ENCODE measurements around the gene GRIN3B.

The GRIN3B gene

GRCh38 chr19:990119-990571 is 10.1 kb upstream of the GRIN3B start (continued):
- TF ChIP-seq ISL1 (CRISPR knock-in tag; IDR thresholded peaks at IDR 0.05): no peak
- no peak for TF ChIP-seq ZNF565 (CRISPR knock-in tag; conservative IDR thresholded peaks at IDR 0.05; ENCODE audit: low read depth)
- no peak for TF ChIP-seq RARB (CRISPR knock-in tag; IDR thresholded peaks at IDR 0.05)
- no peak for TF ChIP-seq ZFP3 (CRISPR knock-in tag; IDR thresholded peaks at IDR 0.05)
- no peak for TF ChIP-seq GLIS3 (CRISPR knock-in tag; IDR thresholded peaks at IDR 0.05)
- TF ChIP-seq POU6F1 (CRISPR knock-in tag; IDR thresholded peaks at IDR 0.05; ENCODE audit: borderline replicate concordance, low read depth): no peak

GRCh38 chr19:990746-991145 is 9.5 kb upstream of the GRIN3B start:
- ATAC-seq: no peak
- TF ChIP-seq CREB5 (CRISPR knock-in tag; IDR thresholded peaks at IDR 0.05; ENCODE audit: low read depth): no peak
- TF ChIP-seq ZNF70 (CRISPR knock-in tag; IDR thresholded peaks at IDR 0.05): no peak
- no peak for TF ChIP-seq GLIS3 (CRISPR knock-in tag; IDR thresholded peaks at IDR 0.05)
- no peak for TF ChIP-seq CSDC2 (CRISPR knock-in tag; IDR thresholded peaks at IDR 0.05)
- TF ChIP-seq TSHZ2 (CRISPR knock-in tag; IDR thresholded peaks at IDR 0.05): no peak
- no peak for TF ChIP-seq TOX (CRISPR knock-in tag; IDR thresholded peaks at IDR 0.05; ENCODE audit: borderline replicate concordance)
- TF ChIP-seq PATZ1 (CRISPR knock-in tag; IDR thresholded peaks at IDR 0.05; ENCODE audit: borderline replicate concordance): no peak
- no peak for TF ChIP-seq BACH2 (CRISPR knock-in tag; IDR thresholded peaks at IDR 0.05; ENCODE audit: borderline replicate concordance)
- TF ChIP-seq POU6F1 (CRISPR knock-in tag; IDR thresholded peaks at IDR 0.05; ENCODE audit: borderline replicate concordance, low read depth): no peak

- ATAC-seq: peak; percentile 49
- TF ChIP-seq OSR1 (CRISPR knock-in tag; IDR thresholded peaks at IDR 0.05): no peak
- no peak for TF ChIP-seq TOX (CRISPR knock-in tag; IDR thresholded peaks at IDR 0.05; ENCODE audit: borderline replicate concordance)
- TF ChIP-seq ESRRG (CRISPR knock-in tag; IDR thresholded peaks at IDR 0.05): no peak
- no peak for TF ChIP-seq ZNF8 (CRISPR knock-in tag; IDR thresholded peaks at IDR 0.05)
- no peak for TF ChIP-seq GLIS3 (CRISPR knock-in tag; IDR thresholded peaks at IDR 0.05)
- TF ChIP-seq POU6F1 (CRISPR knock-in tag; IDR thresholded peaks at IDR 0.05; ENCODE audit: borderline replicate concordance, low read depth): no peak
- TF ChIP-seq SNAI2 (CRISPR knock-in tag; IDR thresholded peaks at IDR 0.05): no peak
- TF ChIP-seq ZFP3 (CRISPR knock-in tag; IDR thresholded peaks at IDR 0.05): no peak
Observed at GRCh38 chr19:991174-991931, 8.9 kb upstream of the GRIN3B start.
